Sigmoid colon (tissue), 3 donors: ENCODE results near the gene PLD6.

ENCODE experiments used
- POLR2A ChIP-seq, 2 donors: fragments of 450-650 bp; IDR thresholded peaks; one replicate each; pipeline ENCODE4 v1.6.1; 2016; ENCODE audit warnings: antibody characterized with exemption in 2 of 2, mild to moderate bottlenecking in 2 of 2, moderate library complexity in 2 of 2
- TF ChIP-seq, protein P1 (sequence below), 4 experiments: fragments of 450-650 bp in 3 of 4; fragments of 200-600 bp in 1 of 4; IDR thresholded peaks; one replicate each; pipeline ENCODE4 v1.5.1; 2016 to 2019; ENCODE audit warnings: antibody characterized with exemption in 4 of 4, mild to moderate bottlenecking in 3 of 4, moderate library complexity in 2 of 4

DNA sequence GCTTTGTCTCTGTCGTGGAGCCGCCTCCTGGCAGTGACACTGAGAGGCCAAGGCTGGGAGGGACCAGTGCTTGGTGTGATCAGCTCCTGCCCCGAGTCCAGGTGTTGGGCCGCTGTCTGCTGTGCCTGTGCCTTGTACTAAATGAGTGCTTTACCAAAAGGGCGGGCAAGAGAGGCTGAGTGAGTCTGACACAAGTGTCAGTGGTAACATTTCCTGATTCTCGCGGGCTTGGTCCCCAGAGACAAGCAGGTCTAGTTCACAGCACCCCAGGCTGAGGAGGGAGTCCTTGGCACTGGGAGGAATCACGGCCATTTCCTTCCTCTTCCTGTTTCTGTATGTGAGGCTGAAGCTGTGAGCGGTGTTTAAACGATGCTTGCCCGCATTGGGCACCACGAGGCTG is 30.2 kb downstream of the PLD6 start:
- TF ChIP-seq, protein P1, sequence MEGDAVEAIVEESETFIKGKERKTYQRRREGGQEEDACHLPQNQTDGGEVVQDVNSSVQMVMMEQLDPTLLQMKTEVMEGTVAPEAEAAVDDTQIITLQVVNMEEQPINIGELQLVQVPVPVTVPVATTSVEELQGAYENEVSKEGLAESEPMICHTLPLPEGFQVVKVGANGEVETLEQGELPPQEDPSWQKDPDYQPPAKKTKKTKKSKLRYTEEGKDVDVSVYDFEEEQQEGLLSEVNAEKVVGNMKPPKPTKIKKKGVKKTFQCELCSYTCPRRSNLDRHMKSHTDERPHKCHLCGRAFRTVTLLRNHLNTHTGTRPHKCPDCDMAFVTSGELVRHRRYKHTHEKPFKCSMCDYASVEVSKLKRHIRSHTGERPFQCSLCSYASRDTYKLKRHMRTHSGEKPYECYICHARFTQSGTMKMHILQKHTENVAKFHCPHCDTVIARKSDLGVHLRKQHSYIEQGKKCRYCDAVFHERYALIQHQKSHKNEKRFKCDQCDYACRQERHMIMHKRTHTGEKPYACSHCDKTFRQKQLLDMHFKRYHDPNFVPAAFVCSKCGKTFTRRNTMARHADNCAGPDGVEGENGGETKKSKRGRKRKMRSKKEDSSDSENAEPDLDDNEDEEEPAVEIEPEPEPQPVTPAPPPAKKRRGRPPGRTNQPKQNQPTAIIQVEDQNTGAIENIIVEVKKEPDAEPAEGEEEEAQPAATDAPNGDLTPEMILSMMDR (IDR thresholded peaks at IDR 0.05), result no peak
- no peak for TF ChIP-seq POLR2A (IDR thresholded peaks at IDR 0.05)
